Activated CD4-positive, alpha-beta T cell treated with anti-CD3 and anti-CD28 coated beads for 4 hours (primary cell): ENCODE results near the gene ESPN.
A peak's percentile ranks its signal among the peaks of the same experiment; 100 is the strongest.
"Not testable (repeated sequence)": the region's sequence is repeated elsewhere in the genome, so short reads cannot be mapped to it uniquely, and the experiment has no call there.

Source experiments
- DNase-seq, 2 donors: peaks; one replicate each; pipeline ENCODE4 v3.0.0-alpha.2; 2020

ESPN gene

GRCh38 chr1:6448749-6449631 lies 24.4 kb downstream of the ESPN start:
- peak in 1 of 2 donors; percentile 42 for DNase-seq

GRCh38 chr1:6450005-6450450 lies 25.5 kb downstream of the ESPN start:
- DNase-seq, result no peak

GRCh38 chr1:6450486-6450885 lies 25.9 kb downstream of the ESPN start:
- DNase-seq, result not testable (repeated sequence)

- DNase-seq, result no peak
Measured at GRCh38 chr1:6450943-6451373, 26.4 kb downstream of the ESPN start.

GRCh38 chr1:6453895-6454855 lies 29.6 kb downstream of the ESPN start:
- DNase-seq, result not testable (repeated sequence)

GRCh38 chr1:6454856-6455751 lies 30.5 kb downstream of the ESPN start:
- DNase-seq, result peak; percentile 43 to 44

GRCh38 chr1:6455752-6456520 lies 31.4 kb downstream of the ESPN start:
- DNase-seq, result not testable (repeated sequence)

GRCh38 chr1:6456800-6457466 lies 32.4 kb downstream of the ESPN start:
- no peak for DNase-seq

GRCh38 chr1:6459850-6460265 lies 35.3 kb downstream of the ESPN start:
- peak; percentile 61 to 71 for DNase-seq

- peak; percentile 97 to 98 for DNase-seq
Measured at GRCh38 chr1:6460301-6461050, 35.9 kb downstream of the ESPN start.

- no peak for DNase-seq
Measured at GRCh38 chr1:6461051-6461530, 36.5 kb downstream of the ESPN start.

GRCh38 chr1:6461538-6462411 lies 37.2 kb downstream of the ESPN start:
- peak; percentile 36 to 66 for DNase-seq

GRCh38 chr1:6462412-6463119 lies 38.0 kb downstream of the ESPN start:
- DNase-seq, result no peak

GRCh38 chr1:6463120-6463412 lies 38.5 kb downstream of the ESPN start:
- no peak for DNase-seq

- DNase-seq, result peak; percentile 56 to 59
Measured at GRCh38 chr1:6464514-6464836, 39.9 kb downstream of the ESPN start.

GRCh38 chr1:6464915-6465314 lies 40.3 kb downstream of the ESPN start:
- no peak for DNase-seq

- peak; percentile 55 to 66 for DNase-seq
Measured at GRCh38 chr1:6465461-6466005, 41.0 kb downstream of the ESPN start.

- DNase-seq, result peak; percentile 55 to 70
Measured at GRCh38 chr1:6466023-6466422, 41.4 kb downstream of the ESPN start, which contains the start of gene TNFRSF25. Gene TNFRSF25 (minus strand): TSS chr1:6466173. CDS start chr1:6466107, 66 bp downstream.
